ENCODE results near the gene ANKS6. TPM values are rescaled to one million over a fixed set of nuclear protein-coding genes. Genes with fewer than 3 reads are reported as not detected.

ANKS6 gene
- total RNA-seq, 1 donor from 2014 or later, result 30.9 TPM

- Mint-ChIP-seq H3K27me3 (ENCODE audit: low read depth) (no peaks in the 10 kb centered on the region), H3K4me1 (no peaks in the 10 kb centered on the region), H3K27ac (ENCODE audit: unreplicated experiment) (no peak overlapping the region), H3K9me3 (no peaks in the 10 kb centered on the region), H3K4me3 (no peak overlapping the region), H3K36me3 (ENCODE audit: low read depth) (peaks cover 32% of the 10 kb centered on the region)
- no peak for DNase-seq (ENCODE audit: low read depth, low spot score)
- TF ChIP-seq, protein P1, sequence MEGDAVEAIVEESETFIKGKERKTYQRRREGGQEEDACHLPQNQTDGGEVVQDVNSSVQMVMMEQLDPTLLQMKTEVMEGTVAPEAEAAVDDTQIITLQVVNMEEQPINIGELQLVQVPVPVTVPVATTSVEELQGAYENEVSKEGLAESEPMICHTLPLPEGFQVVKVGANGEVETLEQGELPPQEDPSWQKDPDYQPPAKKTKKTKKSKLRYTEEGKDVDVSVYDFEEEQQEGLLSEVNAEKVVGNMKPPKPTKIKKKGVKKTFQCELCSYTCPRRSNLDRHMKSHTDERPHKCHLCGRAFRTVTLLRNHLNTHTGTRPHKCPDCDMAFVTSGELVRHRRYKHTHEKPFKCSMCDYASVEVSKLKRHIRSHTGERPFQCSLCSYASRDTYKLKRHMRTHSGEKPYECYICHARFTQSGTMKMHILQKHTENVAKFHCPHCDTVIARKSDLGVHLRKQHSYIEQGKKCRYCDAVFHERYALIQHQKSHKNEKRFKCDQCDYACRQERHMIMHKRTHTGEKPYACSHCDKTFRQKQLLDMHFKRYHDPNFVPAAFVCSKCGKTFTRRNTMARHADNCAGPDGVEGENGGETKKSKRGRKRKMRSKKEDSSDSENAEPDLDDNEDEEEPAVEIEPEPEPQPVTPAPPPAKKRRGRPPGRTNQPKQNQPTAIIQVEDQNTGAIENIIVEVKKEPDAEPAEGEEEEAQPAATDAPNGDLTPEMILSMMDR (conservative IDR thresholded peaks at IDR 0.05), result no peak
These were observed 28.4 kb downstream of the ANKS6 start for GRCh38 chr9:98767915-98768314.

- H3K9me3 Mint-ChIP-seq, result no peaks in the 10 kb centered on the region
- TF ChIP-seq, protein P1 (conservative IDR thresholded peaks at IDR 0.05), result no peak
- H3K4me3 Mint-ChIP-seq, result no peak overlapping the region
- H3K36me3 Mint-ChIP-seq (ENCODE audit: low read depth), result peaks cover 36% of the 10 kb centered on the region
- no peaks in the 10 kb centered on the region for H3K27me3 Mint-ChIP-seq (ENCODE audit: low read depth)
- H3K4me1 Mint-ChIP-seq, result no peaks in the 10 kb centered on the region
- H3K27ac Mint-ChIP-seq (ENCODE audit: unreplicated experiment), result no peak overlapping the region
- no peak for DNase-seq (ENCODE audit: low read depth, low spot score)
These were observed 29.2 kb downstream of the ANKS6 start for GRCh38 chr9:98767196-98767595.

GRCh38 chr9:98766586-98766985 is 29.8 kb downstream of the ANKS6 start:
- Mint-ChIP-seq H3K4me3 (no peak overlapping the region), H3K36me3 (ENCODE audit: low read depth) (peaks cover 36% of the 10 kb centered on the region), H3K4me1 (no peaks in the 10 kb centered on the region), H3K9me3 (no peaks in the 10 kb centered on the region), H3K27ac (ENCODE audit: unreplicated experiment) (no peak overlapping the region), H3K27me3 (ENCODE audit: low read depth) (no peaks in the 10 kb centered on the region)
- TF ChIP-seq, protein P1 (conservative IDR thresholded peaks at IDR 0.05), result no peak
- no peak for DNase-seq (ENCODE audit: low read depth, low spot score)

- TF ChIP-seq, protein P1 (conservative IDR thresholded peaks at IDR 0.05), result no peak
- peaks cover 32% of the 10 kb centered on the region for H3K36me3 Mint-ChIP-seq (ENCODE audit: low read depth)
- no peaks in the 10 kb centered on the region for H3K4me1 Mint-ChIP-seq
- H3K27me3 Mint-ChIP-seq (ENCODE audit: low read depth), result no peaks in the 10 kb centered on the region
- H3K4me3 Mint-ChIP-seq, result no peak overlapping the region
- H3K27ac Mint-ChIP-seq (ENCODE audit: unreplicated experiment), result no peak overlapping the region
- no peaks in the 10 kb centered on the region for H3K9me3 Mint-ChIP-seq
- DNase-seq (ENCODE audit: low read depth, low spot score), result no peak
These were observed 31.1 kb downstream of the ANKS6 start for GRCh38 chr9:98765256-98765655.

- Mint-ChIP-seq H3K4me1 (no peaks in the 10 kb centered on the region), H3K4me3 (no peak overlapping the region)
These were observed 32.2 kb downstream of the ANKS6 start for GRCh38 chr9:98763986-98764745.

More at GRCh38 chr9:98763986-98764745, 32.2 kb downstream of the ANKS6 start:
- Mint-ChIP-seq H3K27ac (ENCODE audit: unreplicated experiment) (no peak overlapping the region), H3K27me3 (ENCODE audit: low read depth) (no peaks in the 10 kb centered on the region), H3K36me3 (ENCODE audit: low read depth) (peaks cover 30% of the 10 kb centered on the region), H3K9me3 (peaks cover under 1% of the 10 kb centered on the region)
- TF ChIP-seq, protein P1 (conservative IDR thresholded peaks at IDR 0.05), result no peak
- DNase-seq (ENCODE audit: low read depth, low spot score), result no peak

Data from neural crest cell (in vitro differentiated cells).